Glomerular visceral epithelial cell (primary cell): ENCODE data around the gene OPHN1.
"Not testable (repeated sequence)": the region's sequence is repeated elsewhere in the genome, so short reads cannot be mapped to it uniquely, and the experiment has no call there.

Experiments
- DNase-seq: peaks from one replicate; pipeline ENCODE4 v3.0.0-alpha.2; 2016; ENCODE audit errors: extremely low spot score

Gene OPHN1

GRCh38 chrX:68355629-68355920 is 77.7 kb downstream of the OPHN1 start:
- no peak for DNase-seq

- DNase-seq = no peak
These were observed 78.2 kb downstream of the OPHN1 start for GRCh38 chrX:68354879-68355628.

GRCh38 chrX:68345025-68345424 is 88.3 kb downstream of the OPHN1 start:
- no peak for DNase-seq

- no peak for DNase-seq
These were observed 89.7 kb downstream of the OPHN1 start for GRCh38 chrX:68343551-68343950.

GRCh38 chrX:68332201-68332731 is 101.0 kb downstream of the OPHN1 start:
- no peak for DNase-seq

- not testable (repeated sequence) for DNase-seq
These were observed 106.5 kb downstream of the OPHN1 start for GRCh38 chrX:68326841-68327240.

GRCh38 chrX:68307769-68308168 is 125.5 kb downstream of the OPHN1 start:
- peak; percentile 56 for DNase-seq

GRCh38 chrX:68304602-68305001 is 128.7 kb downstream of the OPHN1 start:
- DNase-seq = no peak

- DNase-seq = no peak
These were observed 133.4 kb downstream of the OPHN1 start for GRCh38 chrX:68299898-68300297.

- DNase-seq = peak; percentile 0
These were observed 140.8 kb downstream of the OPHN1 start for GRCh38 chrX:68292471-68292870.

GRCh38 chrX:68288127-68288526 is 145.2 kb downstream of the OPHN1 start:
- no peak for DNase-seq

- DNase-seq = no peak
These were observed 145.9 kb downstream of the OPHN1 start for GRCh38 chrX:68287419-68287818.

- DNase-seq = no peak
These were observed 146.3 kb downstream of the OPHN1 start for GRCh38 chrX:68286980-68287379.

- no peak for DNase-seq
These were observed 147.2 kb downstream of the OPHN1 start for GRCh38 chrX:68286076-68286475.

- no peak for DNase-seq
These were observed 148.9 kb downstream of the OPHN1 start for GRCh38 chrX:68284281-68284904.

- no peak for DNase-seq
These were observed 159.4 kb downstream of the OPHN1 start for GRCh38 chrX:68273887-68274286.

GRCh38 chrX:68264793-68265192 is 168.5 kb downstream of the OPHN1 start:
- not testable (repeated sequence) for DNase-seq

GRCh38 chrX:68261060-68261672 is 172.1 kb downstream of the OPHN1 start:
- DNase-seq = peak; percentile 9

GRCh38 chrX:68256990-68257389 is 176.3 kb downstream of the OPHN1 start:
- no peak for DNase-seq

GRCh38 chrX:68254738-68255645 is 178.3 kb downstream of the OPHN1 start:
- DNase-seq = peak; percentile 56

GRCh38 chrX:68252664-68253063 is 180.6 kb downstream of the OPHN1 start:
- DNase-seq = no peak

- no peak for DNase-seq
These were observed 183.4 kb downstream of the OPHN1 start for GRCh38 chrX:68249903-68250302.
